Suprapubic skin (tissue), 4 donors: ENCODE data around the gene RCL1. TPM values are rescaled to one million over a fixed set of nuclear protein-coding genes. Genes with fewer than 3 reads are reported as not detected.
"Not testable (repeated sequence)": the region's sequence is repeated elsewhere in the genome, so short reads cannot be mapped to it uniquely, and the experiment has no call there.

Source experiments
- DNase-seq, 2 donors: peaks; one replicate each; pipeline ENCODE4 v3.0.0-alpha.2; 2019; ENCODE audit warnings: low spot score in 2 of 2
- H3K27ac ChIP-seq: fragments of 200-600 bp; sonication (generic); one replicate; pipeline ENCODE4 v1.5.1; 2019
- H3K27me3 ChIP-seq: fragments of 200-600 bp; sonication (generic); one replicate; pipeline ENCODE4 v1.5.1; 2019
- H3K36me3 ChIP-seq: fragments of 200-600 bp; sonication (generic); one replicate; pipeline ENCODE4 v1.5.1; 2019
- H3K4me1 ChIP-seq: fragments of 200-600 bp; sonication (generic); one replicate; pipeline ENCODE4 v1.5.1; 2019
- H3K4me3 ChIP-seq: fragments of 200-600 bp; sonication (generic); one replicate; pipeline ENCODE4 v1.5.1; 2019; ENCODE audit warnings: mild to moderate bottlenecking
- H3K9me3 ChIP-seq: fragments of 200-600 bp; sonication (generic); one replicate; pipeline ENCODE4 v1.5.1; 2019
- EP300 ChIP-seq: sonication (generic); formaldehyde crosslinking; IDR thresholded peaks from one replicate; pipeline ENCODE4 v1.6.1; 2017; ENCODE audit warnings: antibody characterized with exemption
- POLR2A ChIP-seq, 2 donors: fragments of 450-650 bp; IDR thresholded peaks; one replicate each; pipeline ENCODE4 v1.6.1; 2017; ENCODE audit warnings: antibody characterized with exemption in 2 of 2, mild to moderate bottlenecking in 2 of 2, moderate library complexity in 2 of 2
- POLR2AphosphoS5 ChIP-seq, 3 donors: sonication (generic); formaldehyde crosslinking; IDR thresholded peaks; one replicate each; pipeline ENCODE4 v1.6.1; 2017; ENCODE audit warnings: antibody characterized with exemption in 3 of 3
- WGBS: methylation state at CpG from one replicate; pipeline ENCODE4 v1.1.5; 2018; 5-methylcytosine and 5-hydroxymethylcytosine counted together
- total RNA-seq, 4 donors: library from RNA; depleted of rRNA; stranded (reverse); fragments of >200 nt; gene quantifications; one replicate each; pipeline ENCODE4 v1.1.0, GENCODE V29; 2016
- TF ChIP-seq, protein P1 (sequence below), 2 donors: fragments of 200-600 bp in 1 of 2; fragments of 450-650 bp in 1 of 2; sonication (generic) in 1 of 2; IDR thresholded peaks; one replicate each; pipeline ENCODE4 v1.5.1; 2016 to 2019; ENCODE audit warnings: antibody characterized with exemption in 2 of 2, mild to moderate bottlenecking in 1 of 2, moderate library complexity in 1 of 2

Gene RCL1
- total RNA-seq, 4 donors from 2014 or later: 44.7 to 75.7 (median 55.5) TPM

DNA sequence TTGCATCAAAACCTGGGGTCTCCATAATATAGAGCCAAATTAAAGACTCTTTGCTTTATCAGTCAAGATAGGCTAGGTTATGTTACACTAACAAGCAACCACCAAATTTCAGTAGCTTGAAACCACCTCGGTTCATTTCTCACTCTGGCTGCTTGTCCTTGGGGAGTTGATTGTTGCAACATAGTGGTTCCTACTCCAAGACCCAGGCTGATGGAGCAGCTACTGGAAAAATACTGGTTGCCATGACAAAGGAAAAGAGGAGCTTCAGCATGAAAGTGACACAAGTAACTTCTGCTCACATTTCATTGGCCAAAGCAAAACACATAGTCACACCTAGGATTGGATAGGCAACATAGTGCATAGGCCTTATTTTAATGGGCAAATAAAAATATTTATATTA lies 18.5 kb upstream of the RCL1 start:
- Histone ChIP-seq H3K36me3 (no peaks in the 10 kb centered on the region), H3K4me1 (no peaks in the 10 kb centered on the region), H3K27ac (no peak overlapping the region), H3K27me3 (no peaks in the 10 kb centered on the region), H3K9me3 (no peaks in the 10 kb centered on the region), H3K4me3 (no peak overlapping the region)
- WGBS: 79% methylated on average over 1 of the region's 1 CpG
- TF ChIP-seq EP300: no peak
- no peak for TF ChIP-seq POLR2A (IDR thresholded peaks at IDR 0.05)
- no peak for TF ChIP-seq POLR2AphosphoS5 (IDR thresholded peaks at IDR 0.05)
- TF ChIP-seq, protein P1, sequence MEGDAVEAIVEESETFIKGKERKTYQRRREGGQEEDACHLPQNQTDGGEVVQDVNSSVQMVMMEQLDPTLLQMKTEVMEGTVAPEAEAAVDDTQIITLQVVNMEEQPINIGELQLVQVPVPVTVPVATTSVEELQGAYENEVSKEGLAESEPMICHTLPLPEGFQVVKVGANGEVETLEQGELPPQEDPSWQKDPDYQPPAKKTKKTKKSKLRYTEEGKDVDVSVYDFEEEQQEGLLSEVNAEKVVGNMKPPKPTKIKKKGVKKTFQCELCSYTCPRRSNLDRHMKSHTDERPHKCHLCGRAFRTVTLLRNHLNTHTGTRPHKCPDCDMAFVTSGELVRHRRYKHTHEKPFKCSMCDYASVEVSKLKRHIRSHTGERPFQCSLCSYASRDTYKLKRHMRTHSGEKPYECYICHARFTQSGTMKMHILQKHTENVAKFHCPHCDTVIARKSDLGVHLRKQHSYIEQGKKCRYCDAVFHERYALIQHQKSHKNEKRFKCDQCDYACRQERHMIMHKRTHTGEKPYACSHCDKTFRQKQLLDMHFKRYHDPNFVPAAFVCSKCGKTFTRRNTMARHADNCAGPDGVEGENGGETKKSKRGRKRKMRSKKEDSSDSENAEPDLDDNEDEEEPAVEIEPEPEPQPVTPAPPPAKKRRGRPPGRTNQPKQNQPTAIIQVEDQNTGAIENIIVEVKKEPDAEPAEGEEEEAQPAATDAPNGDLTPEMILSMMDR (IDR thresholded peaks at IDR 0.05): no peak
- no peak for DNase-seq

DNA sequence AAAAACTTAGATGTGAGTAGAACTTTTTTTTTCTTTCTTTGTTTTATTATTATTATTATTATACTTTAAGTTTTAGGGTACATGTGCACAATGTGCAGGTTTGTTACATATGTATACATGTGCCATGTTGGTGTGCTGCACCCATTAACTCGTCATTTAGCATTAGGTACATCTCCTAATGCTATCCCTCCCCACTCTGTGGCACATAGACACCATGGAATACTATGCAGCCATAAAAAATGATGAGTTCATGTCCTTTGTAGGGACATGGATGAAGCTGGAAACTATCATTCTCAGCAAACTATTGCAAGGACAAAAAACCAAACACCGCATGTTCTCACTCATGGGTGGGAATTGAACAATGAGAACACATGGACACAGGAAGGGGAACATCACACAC lies 17.8 kb upstream of the RCL1 start:
- H3K9me3 ChIP-seq, H3K4me1 ChIP-seq, H3K27me3 ChIP-seq, H3K4me3 ChIP-seq, DNase-seq, H3K27ac ChIP-seq, H3K36me3 ChIP-seq: not testable (repeated sequence)
- WGBS: 96% methylated on average over 2 of the region's 2 CpGs

GRCh38 chr9:4780651-4781050 lies 12.1 kb upstream of the RCL1 start:
- DNase-seq: no peak
- no peaks in the 10 kb centered on the region for H3K36me3 ChIP-seq
- no peaks in the 10 kb centered on the region for H3K4me1 ChIP-seq
- H3K27ac ChIP-seq: no peak overlapping the region
- H3K4me3 ChIP-seq: no peak overlapping the region
- TF ChIP-seq POLR2AphosphoS5 (IDR thresholded peaks at IDR 0.05) (no peak), EP300 (no peak), POLR2A (IDR thresholded peaks at IDR 0.05) (no peak)
- TF ChIP-seq, protein P1 (IDR thresholded peaks at IDR 0.05): no peak
- H3K27me3 ChIP-seq: no peaks in the 10 kb centered on the region
- no CpG with 5 or more reads among the region's 1 CpG for WGBS
- H3K9me3 ChIP-seq: no peaks in the 10 kb centered on the region

- TF ChIP-seq POLR2A (IDR thresholded peaks at IDR 0.05): no peak
- TF ChIP-seq, protein P1 (IDR thresholded peaks at IDR 0.05): no peak
- TF ChIP-seq EP300: no peak
- no peak for TF ChIP-seq POLR2AphosphoS5 (IDR thresholded peaks at IDR 0.05)
- no peak overlapping the region for H3K4me3 ChIP-seq
- H3K9me3 ChIP-seq: no peaks in the 10 kb centered on the region
- H3K36me3 ChIP-seq: no peaks in the 10 kb centered on the region
- no peaks in the 10 kb centered on the region for H3K27me3 ChIP-seq
- H3K27ac ChIP-seq: no peak overlapping the region
- 67% methylated on average over 2 of the region's 2 CpGs for WGBS
- no peaks in the 10 kb centered on the region for H3K4me1 ChIP-seq
- no peak for DNase-seq
Measured at GRCh38 chr9:4781408-4781807, 11.3 kb upstream of the RCL1 start.

GRCh38 chr9:4783191-4783590 lies 9.6 kb upstream of the RCL1 start:
- not testable (repeated sequence) for H3K36me3 ChIP-seq, DNase-seq, H3K9me3 ChIP-seq, H3K27ac ChIP-seq, H3K4me3 ChIP-seq, H3K4me1 ChIP-seq, H3K27me3 ChIP-seq
- 36% methylated on average over 4 of the region's 4 CpGs for WGBS

DNA sequence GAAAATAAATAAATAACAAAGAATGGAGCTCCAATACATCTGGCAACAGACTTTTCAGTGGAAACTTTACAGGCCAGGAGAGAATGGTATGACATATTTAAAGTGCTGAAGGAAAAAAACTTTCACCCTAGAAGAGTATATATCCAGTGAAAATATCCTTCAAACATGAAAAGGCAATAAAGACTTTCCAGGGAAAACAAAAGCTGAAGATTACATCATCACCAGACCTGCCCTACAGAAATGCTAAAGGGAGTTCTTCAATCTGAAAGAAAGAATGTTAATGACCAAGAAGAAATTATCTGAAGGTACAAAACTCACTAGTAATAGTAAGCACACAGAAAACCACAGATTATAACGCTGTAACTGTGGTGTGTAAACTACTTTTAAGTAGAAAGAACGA lies 8.3 kb upstream of the RCL1 start:
- Histone ChIP-seq H3K36me3 (no peaks in the 10 kb centered on the region), H3K4me3 (no peak overlapping the region), H3K27me3 (no peaks in the 10 kb centered on the region), H3K9me3 (no peaks in the 10 kb centered on the region), H3K27ac (no peak overlapping the region), H3K4me1 (no peaks in the 10 kb centered on the region)
- no peak for TF ChIP-seq EP300
- TF ChIP-seq, protein P1 (IDR thresholded peaks at IDR 0.05): no peak
- TF ChIP-seq POLR2A (IDR thresholded peaks at IDR 0.05): no peak
- TF ChIP-seq POLR2AphosphoS5 (IDR thresholded peaks at IDR 0.05): no peak
- WGBS: 72% methylated on average over 2 of the region's 2 CpGs
- DNase-seq: no peak
